Mucosa of stomach (tissue), 1 donor: Measurements from ENCODE around the gene MRGPRF.

Source experiments
- H3K27me3 ChIP-seq: one replicate; pipeline ENCODE4 v1.7.0; 2013; ENCODE audit warnings: mild to moderate bottlenecking, low read length; ENCODE audit not compliant: control insufficient read depth, insufficient read depth
- H3K36me3 ChIP-seq: one replicate; pipeline ENCODE4 v1.7.0; 2013; ENCODE audit warnings: low read length; ENCODE audit not compliant: control insufficient read depth, insufficient read depth
- H3K4me1 ChIP-seq: one replicate; pipeline ENCODE4 v1.7.0; 2013; ENCODE audit warnings: mild to moderate bottlenecking, low read length; ENCODE audit not compliant: control insufficient read depth, insufficient read depth
- H3K4me3 ChIP-seq: one replicate; pipeline ENCODE4 v1.7.0; 2013; ENCODE audit warnings: low read length
- H3K9ac ChIP-seq: one replicate; pipeline ENCODE4 v1.7.0; 2013; ENCODE audit warnings: mild to moderate bottlenecking, low read length, moderate library complexity
- H3K9me3 ChIP-seq: one replicate; pipeline ENCODE4 v1.7.0; 2013; ENCODE audit warnings: mild to moderate bottlenecking, low read length, moderate library complexity; ENCODE audit not compliant: control insufficient read depth
- donor health status: Pancreatic carcinoma.

Gene MRGPRF

DNA sequence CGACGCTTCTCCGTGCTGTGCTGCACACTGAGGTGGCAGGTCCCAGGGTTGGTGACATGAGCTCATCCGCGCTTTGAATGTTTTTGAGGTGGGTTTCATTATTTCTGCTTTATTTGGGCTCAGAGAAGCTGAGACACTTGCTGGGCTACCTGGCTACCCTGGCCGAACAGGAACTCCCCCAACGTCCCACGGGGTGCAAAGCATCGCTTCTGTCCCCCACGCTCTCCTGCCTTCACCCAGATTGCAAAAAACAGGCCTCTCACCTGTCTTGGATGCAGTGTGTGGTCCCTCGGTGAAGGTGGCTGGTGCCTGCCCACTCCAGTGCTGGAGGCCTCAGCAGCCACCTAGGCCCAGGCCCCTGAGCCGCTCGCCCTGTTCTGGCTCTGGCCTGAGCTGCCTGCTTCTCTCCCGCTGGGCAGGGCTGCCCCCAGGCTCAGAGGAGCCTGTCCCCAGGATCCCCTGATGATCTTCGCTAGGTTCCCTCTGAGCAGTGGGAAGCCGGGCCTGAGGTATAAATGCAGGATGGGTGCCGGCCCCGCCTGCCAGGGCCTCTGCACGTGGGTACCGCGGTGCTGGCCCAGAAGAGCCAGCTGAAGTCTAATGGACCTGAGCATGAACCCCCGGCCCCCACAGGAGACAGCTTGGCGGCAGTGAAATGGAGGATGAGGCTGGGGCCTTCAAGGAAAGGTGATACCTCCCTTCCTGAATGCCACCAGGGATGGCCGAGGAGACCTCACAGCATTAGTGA, 16.5 kb downstream of the MRGPRF start:
- peaks cover 8% of the 10 kb centered on the region for H3K27me3 ChIP-seq
- no peak overlapping the region for H3K4me3 ChIP-seq
- H3K4me1 ChIP-seq: peaks cover 5% of the 10 kb centered on the region
- no peaks in the 10 kb centered on the region for H3K36me3 ChIP-seq
- no peaks in the 10 kb centered on the region for H3K9me3 ChIP-seq
- H3K9ac ChIP-seq: no peak overlapping the region

DNA sequence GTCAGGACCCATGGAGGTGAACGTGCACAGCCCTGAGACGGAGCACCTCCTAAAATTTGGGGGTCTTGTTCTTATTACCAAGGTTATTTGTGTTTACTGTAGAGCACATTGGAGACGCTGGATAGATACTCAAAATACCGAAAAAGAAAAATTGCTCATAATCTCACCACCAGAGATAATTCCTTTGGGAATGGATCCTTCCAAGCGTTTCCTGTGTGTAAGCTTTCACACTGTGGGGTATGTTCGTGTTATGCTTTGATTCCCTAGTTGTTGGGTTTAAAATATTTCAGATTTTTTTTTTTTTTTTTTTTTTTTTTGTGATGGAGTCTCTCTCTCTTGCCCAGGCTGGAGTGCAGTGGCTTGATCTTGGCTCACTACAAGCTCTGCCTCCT, 18.2 kb downstream of the MRGPRF start:
- H3K9me3 ChIP-seq: no peaks in the 10 kb centered on the region

GRCh38 chr11:68994161-68994893, 18.7 kb downstream of the MRGPRF start:
- H3K36me3 ChIP-seq: no peaks in the 10 kb centered on the region
- H3K27me3 ChIP-seq: peaks cover 13% of the 10 kb centered on the region
- no peaks in the 10 kb centered on the region for H3K9me3 ChIP-seq
- no peak overlapping the region for H3K9ac ChIP-seq
- H3K4me3 ChIP-seq: no peak overlapping the region
- no peaks in the 10 kb centered on the region for H3K4me1 ChIP-seq

More for the DNA sequence above, 18.2 kb downstream of the MRGPRF start:
- Histone ChIP-seq H3K4me1 (no peaks in the 10 kb centered on the region), H3K27me3 (peaks cover 13% of the 10 kb centered on the region), H3K9ac (no peak overlapping the region), H3K36me3 (no peaks in the 10 kb centered on the region), H3K4me3 (no peak overlapping the region)

DNA sequence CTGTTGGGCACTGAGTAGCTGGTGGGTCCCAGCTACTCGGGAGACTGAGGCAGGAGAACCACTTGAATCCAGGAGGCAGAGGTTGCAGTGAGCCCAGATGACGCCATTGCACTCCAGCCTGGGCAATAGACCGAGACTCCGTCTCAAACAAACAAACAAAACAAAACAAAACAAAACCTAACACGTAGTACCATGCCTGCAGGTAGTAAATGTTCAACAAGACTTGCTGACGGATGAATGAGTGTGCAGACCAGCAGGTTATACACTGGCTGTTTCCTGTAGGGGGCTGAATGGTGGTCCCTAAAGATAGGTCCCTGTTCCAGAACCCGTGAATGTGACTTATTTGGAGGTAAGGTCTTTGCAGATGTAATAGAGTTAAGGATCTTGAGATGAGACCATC, 19.5 kb downstream of the MRGPRF start:
- Histone ChIP-seq H3K9me3 (no peaks in the 10 kb centered on the region), H3K9ac (no peak overlapping the region), H3K27me3 (peaks cover 13% of the 10 kb centered on the region), H3K4me3 (no peak overlapping the region), H3K36me3 (no peaks in the 10 kb centered on the region), H3K4me1 (no peaks in the 10 kb centered on the region)

DNA sequence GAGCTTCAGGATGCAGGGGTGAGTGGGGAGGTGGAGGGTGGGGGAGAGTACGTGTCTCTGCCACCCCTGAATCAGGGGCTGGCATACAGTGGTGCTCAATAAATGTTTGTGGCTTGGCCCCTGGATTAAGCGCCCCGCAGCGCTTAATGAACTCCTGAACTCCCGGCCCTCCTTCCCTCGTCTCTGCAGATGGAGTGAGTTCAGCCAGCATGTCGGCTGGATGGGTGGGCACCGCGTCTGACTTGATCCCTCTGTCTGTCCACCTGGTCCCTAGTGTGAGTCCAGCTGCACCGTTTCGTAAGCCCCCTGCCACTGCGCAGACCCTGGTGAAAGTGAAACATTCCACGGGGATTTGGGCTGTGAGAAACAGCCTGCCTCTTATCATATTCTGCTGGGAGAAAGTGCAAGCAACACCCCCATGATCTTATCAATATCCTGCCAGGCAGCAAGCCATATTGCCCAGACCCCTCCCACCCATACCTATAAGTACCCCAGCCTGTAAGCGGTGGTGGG, 20.2 kb downstream of the MRGPRF start:
- Histone ChIP-seq H3K36me3 (no peaks in the 10 kb centered on the region), H3K27me3 (peaks cover 13% of the 10 kb centered on the region), H3K4me1 (no peaks in the 10 kb centered on the region), H3K4me3 (no peak overlapping the region), H3K9me3 (no peaks in the 10 kb centered on the region), H3K9ac (no peak overlapping the region)

- peaks cover 13% of the 10 kb centered on the region for H3K27me3 ChIP-seq
- H3K9me3 ChIP-seq: no peaks in the 10 kb centered on the region
- H3K9ac ChIP-seq: no peak overlapping the region
- no peaks in the 10 kb centered on the region for H3K4me1 ChIP-seq
- no peaks in the 10 kb centered on the region for H3K36me3 ChIP-seq
- no peak overlapping the region for H3K4me3 ChIP-seq
Observed at GRCh38 chr11:68990995-68991780, 21.9 kb downstream of the MRGPRF start.

DNA sequence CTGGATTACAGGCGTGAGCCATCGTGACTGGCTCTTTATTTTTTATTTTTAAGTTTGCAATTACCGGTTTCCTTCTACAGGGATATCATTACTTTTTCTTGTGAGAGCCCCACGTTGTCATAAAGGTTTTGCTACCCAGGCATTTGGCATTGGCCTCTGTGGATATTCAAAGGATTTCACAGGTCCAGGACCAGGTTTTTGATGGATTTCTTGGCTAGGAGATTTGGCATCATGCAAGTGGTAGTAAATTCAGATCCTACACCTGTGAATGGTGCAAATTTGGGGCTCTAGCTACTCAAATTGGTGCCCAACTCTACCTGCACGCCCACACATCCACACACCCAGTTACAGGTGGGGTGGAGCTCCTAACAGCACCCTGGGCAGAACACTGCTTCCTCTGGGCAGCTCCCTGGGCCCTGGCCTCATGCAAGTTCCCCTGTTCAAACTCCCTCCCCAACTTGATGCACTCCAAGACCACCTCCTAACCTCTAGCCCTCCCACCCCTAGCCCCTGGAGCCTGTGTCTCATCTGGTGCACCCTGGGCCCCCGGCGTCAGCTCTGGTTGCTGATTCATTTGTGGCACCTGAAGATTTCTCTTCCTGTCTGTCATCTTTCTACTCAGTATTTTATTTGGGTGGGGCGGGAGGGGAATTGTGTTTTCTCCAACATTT, 23.0 kb downstream of the MRGPRF start:
- Histone ChIP-seq H3K36me3 (no peaks in the 10 kb centered on the region), H3K27me3 (peaks cover 13% of the 10 kb centered on the region), H3K9me3 (no peaks in the 10 kb centered on the region), H3K4me1 (no peaks in the 10 kb centered on the region), H3K4me3 (no peak overlapping the region), H3K9ac (no peak overlapping the region)

DNA sequence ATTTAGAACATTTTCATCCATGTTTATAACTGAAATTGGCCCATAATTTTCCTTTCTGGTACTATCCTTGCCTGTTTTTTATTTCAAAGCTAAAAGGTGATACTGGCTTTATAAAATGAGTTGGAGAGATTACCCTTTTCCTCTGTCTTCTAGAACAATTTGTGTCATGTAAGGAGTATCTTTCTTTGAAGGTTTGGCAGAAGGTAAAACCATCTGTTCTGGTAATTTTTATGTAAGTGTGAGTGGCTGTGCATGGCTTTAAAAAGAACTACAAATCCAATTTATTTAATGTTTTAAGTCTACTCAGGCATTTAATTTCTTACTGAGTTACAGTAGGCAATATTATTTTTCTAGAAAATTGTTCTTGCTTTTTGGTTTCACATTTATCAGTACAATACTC, 24.6 kb downstream of the MRGPRF start:
- Histone ChIP-seq H3K27me3 (peaks cover 13% of the 10 kb centered on the region), H3K9ac (no peak overlapping the region), H3K4me3 (no peak overlapping the region), H3K9me3 (no peaks in the 10 kb centered on the region), H3K36me3 (no peaks in the 10 kb centered on the region), H3K4me1 (no peaks in the 10 kb centered on the region)

DNA sequence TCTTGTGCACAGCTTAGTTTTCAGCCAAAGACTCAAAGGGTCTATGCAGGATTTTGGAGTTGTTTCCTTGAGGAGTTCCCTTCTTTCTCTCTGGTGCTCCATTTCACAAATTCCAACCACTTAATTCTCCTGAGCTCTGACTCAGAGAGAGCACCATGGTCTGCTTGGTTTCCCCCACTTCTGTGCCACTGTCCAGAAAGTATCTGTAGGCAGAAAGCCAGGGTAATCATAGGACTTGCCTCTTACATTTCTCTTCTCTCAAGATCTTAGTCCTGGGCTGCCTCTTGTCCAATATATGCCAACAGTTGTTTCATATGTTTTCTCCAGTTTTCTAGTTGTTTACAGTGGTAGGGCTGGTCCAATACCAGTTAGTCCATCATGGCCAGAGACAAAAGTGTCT, 25.8 kb downstream of the MRGPRF start:
- H3K36me3 ChIP-seq: no peaks in the 10 kb centered on the region
- no peaks in the 10 kb centered on the region for H3K9me3 ChIP-seq
- no peaks in the 10 kb centered on the region for H3K4me1 ChIP-seq
- no peak overlapping the region for H3K4me3 ChIP-seq
- H3K9ac ChIP-seq: no peak overlapping the region
- H3K27me3 ChIP-seq: peaks cover 6% of the 10 kb centered on the region

- peaks cover 4% of the 10 kb centered on the region for H3K27me3 ChIP-seq
- H3K36me3 ChIP-seq: no peaks in the 10 kb centered on the region
- no peaks in the 10 kb centered on the region for H3K9me3 ChIP-seq
- no peaks in the 10 kb centered on the region for H3K4me1 ChIP-seq
- H3K9ac ChIP-seq: no peak overlapping the region
- no peak overlapping the region for H3K4me3 ChIP-seq
Observed at GRCh38 chr11:68983801-68984200, 29.2 kb downstream of the MRGPRF start.

DNA sequence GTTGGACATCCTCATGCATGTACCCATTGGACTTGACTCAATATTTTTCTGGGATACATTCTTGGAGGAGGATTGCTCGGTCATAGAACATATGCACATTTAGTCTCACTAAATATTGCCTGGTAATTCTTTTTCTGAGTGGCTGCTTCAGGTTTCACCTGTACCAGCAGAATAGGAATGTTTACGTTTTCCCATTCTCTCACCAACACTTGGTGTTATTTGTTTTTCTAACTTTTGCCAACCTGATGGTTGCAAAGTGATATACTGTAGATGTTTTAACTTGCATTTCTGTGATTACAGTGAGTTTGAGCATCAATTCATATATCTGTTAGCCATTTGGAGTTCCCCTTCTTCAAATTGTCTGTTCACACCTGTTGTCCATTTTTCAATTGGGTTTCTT, 30.9 kb downstream of the MRGPRF start:
- no peak overlapping the region for H3K4me3 ChIP-seq
- H3K9me3 ChIP-seq: no peaks in the 10 kb centered on the region
- peaks cover 7% of the 10 kb centered on the region for H3K27me3 ChIP-seq
- H3K4me1 ChIP-seq: no peaks in the 10 kb centered on the region
- no peak overlapping the region for H3K9ac ChIP-seq
- H3K36me3 ChIP-seq: no peaks in the 10 kb centered on the region
